ENCODE results near the gene MT1G. TPM values are rescaled to one million over a fixed set of nuclear protein-coding genes. Genes with fewer than 3 reads are reported as not detected.

MT1G gene
- total RNA-seq, 2 experiments from 2014 or later: 14.7 TPM

GRCh38 chr16:56645311-56645710, 22.6 kb downstream of the MT1G start:
- POLR2A ChIA-PET: no interaction called here
- ATAC-seq (no peak), DNase-seq (no peak)
- H3K4me3 Mint-ChIP-seq: no peak overlapping the region
- H3K27ac Mint-ChIP-seq: no peak overlapping the region
- H3K27me3 Mint-ChIP-seq: peaks cover 37% of the 10 kb centered on the region
- CTCF ChIA-PET: interaction anchor here (1.5 to 2.6 kb wide), 2 partner anchors 45 to 68 kb away, joined by 3 to 7 read pairs; no protein-coding TSS in a partner anchor
- no peaks in the 10 kb centered on the region for H3K36me3 Mint-ChIP-seq (ENCODE audit: low read depth)
- no peaks in the 10 kb centered on the region for H3K9me3 Mint-ChIP-seq (ENCODE audit: low read depth)
- peaks cover 20% of the 10 kb centered on the region for H3K4me1 Mint-ChIP-seq
- intact Hi-C loops (cut with DNase I, micrococcal nuclease): no loop called here

- ChIA-PET POLR2A (interaction anchor here (0.6 to 1.0 kb wide), 5 partner anchors 14 to 36 kb away, joined by 3 to 5 read pairs (median 4); partner anchors contain the start of genes MT1E, MT1F and MT2A), CTCF (interaction anchor here (0.8 to 1.6 kb wide), 7 partner anchors 10 to 59 kb away, joined by 3 to 8 read pairs (median 4); no protein-coding TSS in a partner anchor)
- Mint-ChIP-seq H3K4me3 (peak overlapping the region; percentile 39), H3K9me3 (ENCODE audit: low read depth) (no peaks in the 10 kb centered on the region), H3K4me1 (peaks cover 20% of the 10 kb centered on the region), H3K27ac (no peak overlapping the region), H3K36me3 (ENCODE audit: low read depth) (no peaks in the 10 kb centered on the region), H3K27me3 (peaks cover 43% of the 10 kb centered on the region)
- DNase-seq: no peak
- ATAC-seq: no peak
- intact Hi-C loops (cut with DNase I, micrococcal nuclease): loop anchor here (1.0 to 5.0 kb wide), 9 partner anchors 13 to 67 kb away; partner anchors contain the start of genes MT1F (in 2 of the 2), MT1X (in 2 of the 2), MT2A (in 2 of the 2) and MT1E (in 1 of the 2)
Measured at GRCh38 chr16:56643833-56644232, 24.0 kb downstream of the MT1G start.

GRCh38 chr16:56643080-56643778, 24.6 kb downstream of the MT1G start:
- POLR2A ChIA-PET: interaction anchor here (0.7 to 1.0 kb wide), 3 partner anchors 15 to 35 kb away, joined by 3 to 5 read pairs (median 3); partner anchors contain the start of genes MT1E, MT1F and MT2A
- peaks cover 43% of the 10 kb centered on the region for H3K27me3 Mint-ChIP-seq
- peak; percentile 100 for ATAC-seq

GRCh38 chr16:56641166-56641565, 26.7 kb downstream of the MT1G start:
- ChIA-PET POLR2A (interaction anchor here (0.6 kb wide), 1 partner anchor 203 kb away, joined by 4 read pairs; no protein-coding TSS in a partner anchor), CTCF (interaction anchor here (1.5 to 1.8 kb wide), 2 partner anchors 11 to 16 kb away, joined by 6 to 8 read pairs; partner anchors contain the start of gene MT1E)
- no peak for ATAC-seq
- Mint-ChIP-seq H3K4me1 (peaks cover 26% of the 10 kb centered on the region), H3K4me3 (no peak overlapping the region), H3K9me3 (ENCODE audit: low read depth) (no peaks in the 10 kb centered on the region), H3K27ac (no peak overlapping the region), H3K27me3 (peaks cover 50% of the 10 kb centered on the region), H3K36me3 (ENCODE audit: low read depth) (no peaks in the 10 kb centered on the region)
- intact Hi-C loops (cut with DNase I, micrococcal nuclease): loop anchor here in 1 of 2 experiments (5.0 kb wide), 1 partner anchor 64 kb away; no protein-coding TSS in a partner anchor
- DNase-seq: no peak

More at GRCh38 chr16:56643080-56643778, 24.6 kb downstream of the MT1G start:
- peak overlapping the region; percentile 39 for H3K27ac Mint-ChIP-seq
- CTCF ChIA-PET: interaction anchor here (0.6 to 1.6 kb wide), 9 partner anchors 10 to 59 kb away, joined by 3 to 8 read pairs (median 4); no protein-coding TSS in a partner anchor
- H3K9me3 Mint-ChIP-seq (ENCODE audit: low read depth): no peaks in the 10 kb centered on the region
- H3K4me3 Mint-ChIP-seq: peak overlapping the region; percentile 39
- H3K4me1 Mint-ChIP-seq: peaks cover 20% of the 10 kb centered on the region
- no peaks in the 10 kb centered on the region for H3K36me3 Mint-ChIP-seq (ENCODE audit: low read depth)
- peak; percentile 90 for DNase-seq
- intact Hi-C loops (cut with DNase I, micrococcal nuclease): loop anchor here (1.0 to 5.0 kb wide), 9 partner anchors 14 to 66 kb away; partner anchors contain the start of genes MT1F (in 2 of the 2), MT1X (in 2 of the 2), MT2A (in 2 of the 2) and MT1E (in 1 of the 2)

GRCh38 chr16:56640076-56640475, 27.8 kb downstream of the MT1G start:
- CTCF ChIA-PET: interaction anchor here (1.0 kb wide), 1 partner anchor 62 kb away, joined by 3 read pairs; no protein-coding TSS in a partner anchor
- peaks cover 54% of the 10 kb centered on the region for H3K27me3 Mint-ChIP-seq
- POLR2A ChIA-PET: interaction anchor here (0.5 kb wide), 1 partner anchor 22 kb away, joined by 6 read pairs; no protein-coding TSS in a partner anchor
- peaks cover 33% of the 10 kb centered on the region for H3K4me1 Mint-ChIP-seq
- H3K9me3 Mint-ChIP-seq (ENCODE audit: low read depth): no peaks in the 10 kb centered on the region
- H3K4me3 Mint-ChIP-seq: no peak overlapping the region
- intact Hi-C loops (cut with DNase I, micrococcal nuclease): loop anchor here in 1 of 2 experiments (5.0 kb wide), 1 partner anchor 63 kb away; no protein-coding TSS in a partner anchor
- ATAC-seq: no peak
- H3K36me3 Mint-ChIP-seq (ENCODE audit: low read depth): no peaks in the 10 kb centered on the region
- no peak for DNase-seq
- H3K27ac Mint-ChIP-seq: no peak overlapping the region

GRCh38 chr16:56639045-56639444, 28.8 kb downstream of the MT1G start:
- CTCF ChIA-PET: no interaction called here
- no peak overlapping the region for H3K4me3 Mint-ChIP-seq

GRCh38 chr16:56637814-56638750, 29.8 kb downstream of the MT1G start, which contains the start of gene MT1A:
TSS of gene MT1A (plus strand) at chr16:56638666. CDS start at chr16:56638739, 73 bp downstream.
- ChIA-PET CTCF (interaction anchor here (0.8 kb wide), 1 partner anchor 62 kb away, joined by 3 read pairs; no protein-coding TSS in a partner anchor), POLR2A (no interaction called here)
- H3K4me1 Mint-ChIP-seq: peaks cover 25% of the 10 kb centered on the region

More at GRCh38 chr16:56639045-56639444, 28.8 kb downstream of the MT1G start:
- H3K36me3 Mint-ChIP-seq (ENCODE audit: low read depth): no peaks in the 10 kb centered on the region
- H3K9me3 Mint-ChIP-seq (ENCODE audit: low read depth): no peaks in the 10 kb centered on the region
- no peak overlapping the region for H3K27ac Mint-ChIP-seq
- POLR2A ChIA-PET: no interaction called here
- peaks cover 34% of the 10 kb centered on the region for H3K4me1 Mint-ChIP-seq
- H3K27me3 Mint-ChIP-seq: peaks cover 63% of the 10 kb centered on the region
- ATAC-seq (no peak), DNase-seq (no peak)
- intact Hi-C loops (cut with DNase I, micrococcal nuclease): no loop called here

GRCh38 chr16:56636616-56637413, 31.1 kb downstream of the MT1G start:
- Mint-ChIP-seq H3K4me1 (peaks cover 22% of the 10 kb centered on the region), H3K4me3 (no peak overlapping the region), H3K27ac (no peak overlapping the region), H3K36me3 (ENCODE audit: low read depth) (no peaks in the 10 kb centered on the region), H3K27me3 (peaks cover 79% of the 10 kb centered on the region), H3K9me3 (ENCODE audit: low read depth) (no peaks in the 10 kb centered on the region)
- intact Hi-C loops (cut with DNase I, micrococcal nuclease): no loop called here
- ChIA-PET CTCF (no interaction called here), POLR2A (interaction anchor here (0.6 kb wide), 1 partner anchor 14 kb away, joined by 3 read pairs; no protein-coding TSS in a partner anchor)
- DNase-seq: no peak
- no peak for ATAC-seq

More at GRCh38 chr16:56637814-56638750, 29.8 kb downstream of the MT1G start, which contains the start of gene MT1A:
- peak; percentile 52 for DNase-seq
- no peak within 1 kb of the TSS for H3K27ac Mint-ChIP-seq
- H3K27me3 Mint-ChIP-seq: peaks cover 71% of the 10 kb centered on the region
- intact Hi-C loops (cut with DNase I, micrococcal nuclease): no loop called here
- no peaks in the 10 kb centered on the region for H3K9me3 Mint-ChIP-seq (ENCODE audit: low read depth)
- H3K4me3 Mint-ChIP-seq: peak within 1 kb of the TSS; percentile 59
- H3K36me3 Mint-ChIP-seq (ENCODE audit: low read depth): no peaks in the 10 kb centered on the region
- peak; percentile 43 for ATAC-seq

- CTCF ChIA-PET: no interaction called here
- Mint-ChIP-seq H3K9me3 (ENCODE audit: low read depth) (no peaks in the 10 kb centered on the region), H3K36me3 (ENCODE audit: low read depth) (no peaks in the 10 kb centered on the region), H3K4me3 (peak overlapping the region; percentile 55), H3K4me1 (peaks cover 24% of the 10 kb centered on the region), H3K27me3 (peaks cover 82% of the 10 kb centered on the region), H3K27ac (no peak overlapping the region)
- DNase-seq (peak; percentile 44), ATAC-seq (no peak)
- intact Hi-C loops (cut with DNase I, micrococcal nuclease): no loop called here
- POLR2A ChIA-PET: no interaction called here
Measured at GRCh38 chr16:56635441-56635967, 32.4 kb downstream of the MT1G start.

All from activated CD4-positive, alpha-beta T cell treated with anti-CD3 and anti-CD28 coated beads for 36 hours (primary cell).